ENCODE measurements around the gene POLD3.

POLD3 gene

DNA sequence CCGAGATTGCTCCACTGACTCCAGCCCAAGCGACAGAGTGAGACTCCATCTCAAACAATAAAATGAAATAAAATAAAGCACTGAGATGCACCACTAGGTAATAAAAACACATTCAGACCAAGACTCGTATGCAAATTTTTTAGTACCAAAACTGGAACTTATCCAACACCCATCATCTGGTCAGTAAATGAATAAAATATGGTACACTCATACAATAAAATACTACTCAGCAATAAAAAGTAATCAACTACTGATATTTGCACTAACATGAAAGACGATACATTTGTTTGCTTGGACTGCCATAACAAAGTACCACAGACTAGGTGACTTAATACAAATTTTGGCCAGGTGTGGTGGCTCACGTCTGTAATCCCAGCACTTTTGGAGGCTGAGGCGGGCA, 17.8 kb upstream of the POLD3 start:
- H3K27me3 ChIP-seq (ENCODE audit: insufficient read depth, low read length, poor library complexity), result peaks cover 4% of the 10 kb centered on the region
- no peak for ATAC-seq (ENCODE audit: insufficient read depth, low read depth)
- DNase-seq, result no peak

DNA sequence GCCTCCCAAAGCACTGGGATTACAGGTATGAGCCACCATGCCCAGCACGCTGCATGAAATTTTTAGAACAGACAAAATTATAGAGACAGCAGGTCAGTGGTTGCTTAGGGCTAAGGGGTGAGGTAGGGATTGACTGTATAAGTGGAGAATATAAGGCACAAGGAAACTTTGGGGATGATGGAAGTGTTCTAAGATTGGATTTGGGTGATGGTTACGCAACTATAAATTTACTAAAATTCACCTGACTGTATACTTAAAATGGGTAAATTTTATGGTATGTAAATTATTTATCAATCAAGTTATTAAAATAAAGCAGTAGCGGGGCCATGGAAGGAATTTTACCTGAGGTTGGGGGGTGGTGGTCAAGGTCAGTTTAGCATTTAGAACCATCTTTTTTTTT, 16.4 kb upstream of the POLD3 start:
- H3K4me3 ChIP-seq (ENCODE audit: low read depth in 1 of 2, low read length in 2 of 2), result no peak overlapping the region
- H3K9ac ChIP-seq (ENCODE audit: low read depth, low read length), result no peak overlapping the region
- ATAC-seq (ENCODE audit: insufficient read depth, low read depth) (no peak), DNase-seq (no peak)
- H3K4me1 ChIP-seq (ENCODE audit: insufficient read depth, low read length), result no peaks in the 10 kb centered on the region
- no peaks in the 10 kb centered on the region for H3K79me2 ChIP-seq (ENCODE audit: insufficient read depth, low read length)
- H3K27ac ChIP-seq (ENCODE audit: low read length), result no peak overlapping the region
- H3K27me3 ChIP-seq (ENCODE audit: insufficient read depth, low read length, poor library complexity), result peaks cover 4% of the 10 kb centered on the region
- H3K9me3 ChIP-seq (ENCODE audit: insufficient read depth, low read length, severe bottlenecking), result no peaks in the 10 kb centered on the region
- TF ChIP-seq EZH2 (IDR thresholded peaks at IDR 0.05; ENCODE audit: borderline replicate concordance, low read depth, low read length, severe bottlenecking), result no peak
- TF ChIP-seq, protein P1, sequence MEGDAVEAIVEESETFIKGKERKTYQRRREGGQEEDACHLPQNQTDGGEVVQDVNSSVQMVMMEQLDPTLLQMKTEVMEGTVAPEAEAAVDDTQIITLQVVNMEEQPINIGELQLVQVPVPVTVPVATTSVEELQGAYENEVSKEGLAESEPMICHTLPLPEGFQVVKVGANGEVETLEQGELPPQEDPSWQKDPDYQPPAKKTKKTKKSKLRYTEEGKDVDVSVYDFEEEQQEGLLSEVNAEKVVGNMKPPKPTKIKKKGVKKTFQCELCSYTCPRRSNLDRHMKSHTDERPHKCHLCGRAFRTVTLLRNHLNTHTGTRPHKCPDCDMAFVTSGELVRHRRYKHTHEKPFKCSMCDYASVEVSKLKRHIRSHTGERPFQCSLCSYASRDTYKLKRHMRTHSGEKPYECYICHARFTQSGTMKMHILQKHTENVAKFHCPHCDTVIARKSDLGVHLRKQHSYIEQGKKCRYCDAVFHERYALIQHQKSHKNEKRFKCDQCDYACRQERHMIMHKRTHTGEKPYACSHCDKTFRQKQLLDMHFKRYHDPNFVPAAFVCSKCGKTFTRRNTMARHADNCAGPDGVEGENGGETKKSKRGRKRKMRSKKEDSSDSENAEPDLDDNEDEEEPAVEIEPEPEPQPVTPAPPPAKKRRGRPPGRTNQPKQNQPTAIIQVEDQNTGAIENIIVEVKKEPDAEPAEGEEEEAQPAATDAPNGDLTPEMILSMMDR (IDR thresholded peaks at IDR 0.05; ENCODE audit: borderline replicate concordance, extremely low read depth, low read length, poor library complexity, severe bottlenecking), result no peak
- H3K36me3 ChIP-seq (ENCODE audit: insufficient read depth, low read length), result no peaks in the 10 kb centered on the region
- no peaks in the 10 kb centered on the region for H4K20me1 ChIP-seq (ENCODE audit: insufficient read depth, low read length)
- no peak overlapping the region for H3K4me2 ChIP-seq (ENCODE audit: insufficient read depth, low read length)
- H2AFZ ChIP-seq (ENCODE audit: low read depth, low read length), result no peak overlapping the region

More for the DNA sequence above, 17.8 kb upstream of the POLD3 start:
- no peaks in the 10 kb centered on the region for H3K4me1 ChIP-seq (ENCODE audit: insufficient read depth, low read length)
- TF ChIP-seq, protein P1 (IDR thresholded peaks at IDR 0.05; ENCODE audit: borderline replicate concordance, extremely low read depth, low read length, poor library complexity, severe bottlenecking), result no peak
- no peak for TF ChIP-seq EZH2 (IDR thresholded peaks at IDR 0.05; ENCODE audit: borderline replicate concordance, low read depth, low read length, severe bottlenecking)
- no peak overlapping the region for H2AFZ ChIP-seq (ENCODE audit: low read depth, low read length)
- no peak overlapping the region for H3K9ac ChIP-seq (ENCODE audit: low read depth, low read length)
- no peaks in the 10 kb centered on the region for H3K36me3 ChIP-seq (ENCODE audit: insufficient read depth, low read length)
- no peak overlapping the region for H3K27ac ChIP-seq (ENCODE audit: low read length)
- no peaks in the 10 kb centered on the region for H3K79me2 ChIP-seq (ENCODE audit: insufficient read depth, low read length)
- H3K4me2 ChIP-seq (ENCODE audit: insufficient read depth, low read length), result no peak overlapping the region
- no peaks in the 10 kb centered on the region for H4K20me1 ChIP-seq (ENCODE audit: insufficient read depth, low read length)
- no peak overlapping the region for H3K4me3 ChIP-seq (ENCODE audit: low read depth in 1 of 2, low read length in 2 of 2)
- no peaks in the 10 kb centered on the region for H3K9me3 ChIP-seq (ENCODE audit: insufficient read depth, low read length, severe bottlenecking)

DNA sequence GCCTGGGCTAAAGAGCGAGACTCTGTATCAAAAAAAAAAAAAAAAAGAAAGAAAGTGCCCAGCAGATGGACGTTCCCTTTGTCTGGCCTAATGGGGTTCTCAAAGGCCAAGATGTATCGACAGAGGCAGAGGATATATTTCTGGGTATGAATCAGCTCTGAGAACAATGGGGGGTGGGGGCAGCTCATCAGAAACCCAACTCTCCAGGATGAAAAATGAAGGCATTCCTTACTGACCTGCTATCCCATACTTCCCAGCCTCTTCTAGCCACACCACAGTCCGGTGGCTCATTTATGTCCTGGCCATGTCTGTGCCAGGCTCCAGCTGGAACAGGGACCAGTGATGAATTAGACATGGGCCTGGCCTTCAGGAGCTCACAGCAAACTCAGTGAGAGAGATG, 15.2 kb upstream of the POLD3 start:
- no peak overlapping the region for H3K27ac ChIP-seq (ENCODE audit: low read length)
- no peak for ATAC-seq (ENCODE audit: insufficient read depth, low read depth)
- TF ChIP-seq EZH2 (IDR thresholded peaks at IDR 0.05; ENCODE audit: borderline replicate concordance, low read depth, low read length, severe bottlenecking), result no peak

DNA sequence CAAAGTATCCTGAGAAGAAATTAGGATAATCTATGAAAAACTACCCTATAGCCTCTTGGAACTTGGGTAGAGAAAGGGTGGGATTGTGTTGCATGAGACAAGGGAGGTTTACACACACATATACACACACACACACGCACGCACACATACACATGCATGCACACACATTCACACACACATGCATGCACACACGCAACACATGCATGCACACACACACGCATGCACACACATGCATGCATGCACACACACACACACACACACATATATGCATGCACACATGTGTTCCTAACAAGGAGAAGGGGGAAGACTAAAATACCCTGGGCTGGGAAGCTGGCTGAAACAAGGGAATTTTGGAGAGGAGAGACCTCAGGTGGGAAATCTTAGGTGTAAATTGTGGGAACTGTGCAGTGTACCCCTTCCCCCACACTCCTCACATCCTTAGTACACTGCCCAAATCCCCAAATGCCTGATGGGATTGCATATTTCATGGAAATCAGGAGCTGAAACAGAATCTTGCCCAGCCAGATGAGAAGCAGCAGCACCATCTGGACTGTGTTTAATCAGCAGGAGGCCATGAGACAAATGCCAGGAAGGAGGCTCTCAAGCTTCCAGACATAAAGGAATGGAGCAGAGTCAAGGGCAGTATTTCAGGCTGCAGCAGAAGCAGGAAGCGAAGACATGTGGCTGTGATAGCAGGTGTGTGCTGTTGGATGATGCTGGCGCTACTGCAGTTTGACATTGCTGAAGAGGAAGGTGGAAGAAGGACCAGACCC, 14.6 kb upstream of the POLD3 start:
- no peak for ATAC-seq (ENCODE audit: insufficient read depth, low read depth)
- Histone ChIP-seq H3K4me3 (ENCODE audit: low read depth in 1 of 2, low read length in 2 of 2) (no peak overlapping the region), H3K4me1 (ENCODE audit: insufficient read depth, low read length) (no peaks in the 10 kb centered on the region), H3K36me3 (ENCODE audit: insufficient read depth, low read length) (no peaks in the 10 kb centered on the region), H3K9me3 (ENCODE audit: insufficient read depth, low read length, severe bottlenecking) (no peaks in the 10 kb centered on the region), H3K79me2 (ENCODE audit: insufficient read depth, low read length) (no peaks in the 10 kb centered on the region), H3K27ac (ENCODE audit: low read length) (no peak overlapping the region), H3K27me3 (ENCODE audit: insufficient read depth, low read length, poor library complexity) (peaks cover 4% of the 10 kb centered on the region), H3K9ac (ENCODE audit: low read depth, low read length) (no peak overlapping the region), H4K20me1 (ENCODE audit: insufficient read depth, low read length) (no peaks in the 10 kb centered on the region), H3K4me2 (ENCODE audit: insufficient read depth, low read length) (no peak overlapping the region), H2AFZ (ENCODE audit: low read depth, low read length) (no peak overlapping the region)
- no peak for TF ChIP-seq EZH2 (IDR thresholded peaks at IDR 0.05; ENCODE audit: borderline replicate concordance, low read depth, low read length, severe bottlenecking)
- TF ChIP-seq, protein P1 (IDR thresholded peaks at IDR 0.05; ENCODE audit: borderline replicate concordance, extremely low read depth, low read length, poor library complexity, severe bottlenecking), result no peak
- DNase-seq, result no peak

More for the DNA sequence above, 15.2 kb upstream of the POLD3 start:
- Histone ChIP-seq H3K4me1 (ENCODE audit: insufficient read depth, low read length) (no peaks in the 10 kb centered on the region), H3K36me3 (ENCODE audit: insufficient read depth, low read length) (no peaks in the 10 kb centered on the region), H3K4me2 (ENCODE audit: insufficient read depth, low read length) (no peak overlapping the region), H4K20me1 (ENCODE audit: insufficient read depth, low read length) (no peaks in the 10 kb centered on the region), H2AFZ (ENCODE audit: low read depth, low read length) (no peak overlapping the region), H3K79me2 (ENCODE audit: insufficient read depth, low read length) (no peaks in the 10 kb centered on the region), H3K9ac (ENCODE audit: low read depth, low read length) (no peak overlapping the region), H3K27me3 (ENCODE audit: insufficient read depth, low read length, poor library complexity) (peaks cover 4% of the 10 kb centered on the region), H3K9me3 (ENCODE audit: insufficient read depth, low read length, severe bottlenecking) (no peaks in the 10 kb centered on the region), H3K4me3 (ENCODE audit: low read depth in 1 of 2, low read length in 2 of 2) (no peak overlapping the region)
- no peak for DNase-seq

Measured in DND-41 (cell line).